HG03095 (cell line): ENCODE data around the gene ABL1.

Source experiments
- ATAC-seq: cut with Tn5 transposase; IDR thresholded peaks from one replicate; pipeline ENCODE4 v1.9.1; 2021; ENCODE audit warnings: moderate library complexity; ENCODE audit not compliant: unreplicated experiment

Gene ABL1

GRCh38 chr9:130929571-130930038 lies 94.6 kb downstream of the ABL1 start:
- no peak for ATAC-seq

GRCh38 chr9:130930132-130930803 lies 95.2 kb downstream of the ABL1 start:
- ATAC-seq: no peak

- ATAC-seq: no peak
Measured at GRCh38 chr9:130930804-130931349, 95.8 kb downstream of the ABL1 start.

GRCh38 chr9:130931508-130932254 lies 96.6 kb downstream of the ABL1 start:
- no peak for ATAC-seq

DNA sequence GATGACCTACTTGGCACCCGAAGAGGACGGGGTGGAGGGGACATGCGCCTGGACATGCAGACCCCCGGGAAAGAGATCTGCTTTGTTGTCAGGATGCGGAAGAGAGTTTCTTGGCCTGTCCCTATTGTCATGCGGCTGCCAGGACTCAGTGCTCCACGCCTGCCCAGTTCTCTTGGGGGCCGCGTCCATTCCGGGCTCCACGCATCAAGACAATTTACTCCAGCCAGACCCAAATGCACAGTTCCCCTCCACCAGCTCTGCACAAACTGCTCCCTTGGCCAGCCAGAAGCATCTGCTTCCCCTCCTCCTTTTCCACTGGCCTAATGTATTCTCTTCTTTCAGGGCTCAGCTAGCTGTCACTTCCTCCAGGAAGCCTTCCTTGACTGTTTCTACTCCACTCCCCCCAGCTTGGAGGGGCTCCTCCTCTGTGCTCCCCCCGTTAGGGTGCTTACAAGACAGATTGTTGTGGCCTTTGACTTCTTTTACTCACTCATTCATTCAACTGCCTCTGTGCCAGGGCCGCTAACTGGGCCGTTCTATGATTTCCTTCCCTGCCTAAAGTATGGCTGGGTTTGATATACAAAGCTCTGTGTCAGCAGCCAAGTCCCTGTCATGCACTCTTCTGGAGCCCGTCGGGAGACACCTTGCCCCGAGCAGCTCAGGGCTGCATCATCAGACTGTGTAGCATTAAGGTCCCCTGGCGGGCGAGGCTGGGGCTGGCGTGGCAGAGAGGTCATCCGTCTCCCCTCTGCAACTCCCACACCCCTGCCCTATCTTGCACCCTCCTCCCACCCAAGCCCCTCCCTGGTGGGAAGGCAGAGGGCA lies 97.4 kb downstream of the ABL1 start:
- no peak for ATAC-seq

DNA sequence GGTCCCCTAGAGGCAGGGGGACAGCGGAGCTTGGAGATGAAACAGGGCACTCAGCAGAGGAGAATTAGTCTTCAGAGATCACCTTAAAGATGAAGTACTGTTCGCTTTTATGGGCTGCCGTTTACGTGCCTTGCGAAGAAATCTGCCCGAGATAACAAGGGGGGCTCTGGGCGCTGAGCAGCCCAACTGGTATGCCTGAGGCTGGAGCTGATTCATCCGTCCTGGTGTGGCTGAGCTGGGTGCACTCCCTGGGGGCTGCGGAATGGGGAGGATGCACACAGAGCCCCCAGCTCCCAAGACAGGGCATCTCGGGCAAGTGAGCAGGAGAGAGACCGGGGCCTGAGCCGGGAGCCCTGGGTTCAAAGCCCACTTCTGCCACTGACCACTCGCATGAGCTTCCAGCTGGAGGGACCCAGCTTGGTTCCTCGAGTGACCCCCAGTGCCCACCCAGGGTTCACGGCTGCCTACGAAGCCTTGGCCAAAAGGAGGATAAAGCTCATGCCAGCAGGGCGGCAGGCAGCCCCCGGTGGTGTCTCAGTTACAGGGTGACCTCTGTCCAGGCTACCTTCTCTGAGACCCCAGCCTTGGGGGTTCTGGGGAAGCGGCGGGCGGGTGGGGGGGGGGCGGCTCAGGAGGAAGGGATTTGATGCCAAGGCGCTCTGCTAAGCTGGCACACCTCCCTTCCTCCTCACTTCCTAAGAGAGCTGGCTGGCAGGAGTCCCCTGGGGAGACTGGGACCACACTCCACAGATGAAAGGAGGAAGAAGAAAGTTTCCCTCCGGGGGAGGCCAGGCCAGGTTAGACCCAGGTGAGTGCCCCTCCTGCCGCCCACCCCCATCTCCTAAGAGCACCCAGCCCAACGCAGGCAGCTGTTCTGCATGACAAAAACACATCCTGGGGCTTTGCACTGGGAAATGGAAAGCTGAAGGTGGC lies 98.3 kb downstream of the ABL1 start:
- ATAC-seq: no peak

GRCh38 chr9:130934246-130934645 lies 99.2 kb downstream of the ABL1 start:
- no peak for ATAC-seq

DNA sequence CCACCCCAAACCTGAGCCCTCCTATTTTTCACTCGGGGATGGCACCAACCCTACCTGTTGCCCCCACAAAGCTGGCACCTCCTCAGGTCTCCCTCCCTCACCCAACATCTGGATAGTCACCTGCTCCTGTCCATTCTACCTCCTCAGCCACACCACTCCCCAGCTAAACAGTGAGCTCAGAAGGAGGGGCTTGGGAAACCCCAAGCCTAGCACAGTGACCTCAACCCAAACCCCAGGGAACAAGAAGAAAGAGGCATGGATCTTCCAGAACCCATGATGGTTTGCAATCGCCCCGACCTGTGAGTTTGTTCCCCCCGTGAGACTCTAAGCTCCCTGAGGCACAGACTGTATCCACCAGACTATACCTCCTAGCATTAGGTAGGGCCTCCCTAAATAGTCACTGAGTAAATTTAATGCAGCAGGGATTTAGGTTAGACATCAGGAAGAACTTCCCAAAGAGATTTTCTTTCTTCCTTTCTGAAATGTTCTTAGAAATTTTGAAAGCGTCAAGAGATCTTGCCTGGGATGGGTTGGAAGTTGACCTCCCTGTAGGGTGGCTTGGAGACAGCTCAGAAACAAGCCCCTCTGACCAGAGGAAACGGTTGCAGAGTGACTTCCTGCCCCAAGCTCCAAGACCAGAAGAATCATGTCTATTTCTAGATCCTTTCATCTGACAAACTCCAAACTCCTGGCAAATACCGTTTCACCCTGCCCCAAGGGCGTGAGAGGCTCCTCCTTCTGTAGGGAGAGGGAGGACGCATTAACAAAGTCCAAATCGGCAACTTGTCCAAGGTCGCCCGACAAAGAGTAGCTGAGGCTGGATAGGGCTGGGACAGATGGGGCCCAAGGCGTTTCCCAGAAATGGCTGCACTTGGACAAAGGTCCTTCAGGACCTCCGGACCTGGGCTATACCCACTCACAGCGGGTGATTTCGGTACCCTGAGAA lies 99.9 kb downstream of the ABL1 start:
- no peak for ATAC-seq

- ATAC-seq: no peak
Measured at GRCh38 chr9:130935648-130936271, 100.7 kb downstream of the ABL1 start.

GRCh38 chr9:130936285-130937117 lies 101.4 kb downstream of the ABL1 start:
- ATAC-seq: no peak
